Neuronal stem cell (in vitro differentiated cells): Measurements from ENCODE around the gene DBNDD1.

ENCODE experiments used
- DNase-seq: peaks from one replicate; pipeline ENCODE4 v3.0.0-alpha.2; 2013; ENCODE audit warnings: low spot score
- H2AFZ ChIP-seq: one replicate; pipeline ENCODE4 v1.6.1; 2013; ENCODE audit warnings: mild to moderate bottlenecking, low read length, inconsistent platforms
- H2AK5ac ChIP-seq: 2 replicates; pipeline ENCODE4 v1.6.1; 2013; ENCODE audit warnings: low read depth, mild to moderate bottlenecking, inconsistent platforms, low read length, moderate library complexity, mixed read lengths
- H2BK120ac ChIP-seq: 2 replicates; pipeline ENCODE4 v1.6.1; 2013; ENCODE audit warnings: low read depth, mild to moderate bottlenecking, inconsistent platforms, low read length, moderate library complexity, mixed read lengths
- H2BK12ac ChIP-seq: one replicate; pipeline ENCODE4 v1.6.1; 2013; ENCODE audit warnings: low read length, inconsistent platforms
- H2BK15ac ChIP-seq: 2 replicates; pipeline ENCODE4 v1.6.1; 2013; ENCODE audit warnings: mild to moderate bottlenecking, low read length, inconsistent platforms, mixed read lengths
- H2BK5ac ChIP-seq: one replicate; pipeline ENCODE4 v1.6.1; 2013; ENCODE audit warnings: inconsistent platforms, mild to moderate bottlenecking, low read length, moderate library complexity
- H3K14ac ChIP-seq: one replicate; pipeline ENCODE4 v1.6.1; 2013; ENCODE audit warnings: low read length, inconsistent platforms
- H3K18ac ChIP-seq: 2 replicates; pipeline ENCODE4 v1.6.1; 2013; ENCODE audit warnings: low read length, inconsistent platforms
- H3K23ac ChIP-seq: 2 replicates; pipeline ENCODE4 v1.6.1; 2013; ENCODE audit warnings: low read depth, mild to moderate bottlenecking, mixed read lengths, low read length, inconsistent platforms; ENCODE audit not compliant: poor library complexity
- H3K27ac ChIP-seq: replicated peaks from 3 replicates; pipeline ENCODE4 v1.5.1; 2013; ENCODE audit warnings: low read length, inconsistent platforms
- H3K27me3 ChIP-seq, 3 experiments: 2 replicates each; pipeline ENCODE4 v1.6.1; 2013; ENCODE audit warnings: low read length in 3 of 3, mild to moderate bottlenecking in 2 of 3, inconsistent platforms in 1 of 3, low read depth in 1 of 3, mixed read lengths in 1 of 3, moderate library complexity in 1 of 3; ENCODE audit not compliant: control insufficient read depth in 3 of 3, insufficient read depth in 3 of 3
- H3K36me3 ChIP-seq, 2 donors: replicated peaks in 1 of 2; 2 replicates each; pipeline ENCODE4 v1.6.1; 2013; ENCODE audit warnings: low read length in 2 of 2; ENCODE audit not compliant: control insufficient read depth in 2 of 2, insufficient read depth in 2 of 2
- H3K4ac ChIP-seq: 2 replicates; pipeline ENCODE4 v1.6.1; 2013; ENCODE audit warnings: inconsistent platforms, mild to moderate bottlenecking, low read length, moderate library complexity
- H3K4me1 ChIP-seq, 2 donors: 1 replicate in 1 of 2; 2 replicates in 1 of 2; pipeline ENCODE4 v1.6.1; 2013; ENCODE audit warnings: low read length in 2 of 2, low read depth in 1 of 2; ENCODE audit not compliant: control insufficient read depth in 2 of 2, insufficient read depth in 1 of 2
- H3K4me2 ChIP-seq: one replicate; pipeline ENCODE4 v1.6.1; 2013; ENCODE audit warnings: mild to moderate bottlenecking, low read length, inconsistent platforms; ENCODE audit not compliant: insufficient read depth, poor library complexity, severe bottlenecking
- H3K4me3 ChIP-seq, 2 donors: 2 replicates each; pipeline ENCODE4 v1.5.1; 2013; ENCODE audit warnings: low read length in 2 of 2, mild to moderate bottlenecking in 2 of 2, inconsistent platforms in 1 of 2, moderate library complexity in 1 of 2
- H3K79me1 ChIP-seq: one replicate; pipeline ENCODE4 v1.6.1; 2013; ENCODE audit warnings: low read depth, mild to moderate bottlenecking, inconsistent platforms, low read length, moderate library complexity
- H3K9ac ChIP-seq: one replicate; pipeline ENCODE4 v1.6.1; 2013; ENCODE audit warnings: mild to moderate bottlenecking, low read depth, low read length, inconsistent platforms; ENCODE audit not compliant: poor library complexity
- H3K9me3 ChIP-seq, 2 donors: replicated peaks in 1 of 2; 2 replicates each; pipeline versions ENCODE3 to v1.6.1; 2013; ENCODE audit warnings: low read length in 2 of 2, mild to moderate bottlenecking in 2 of 2, inconsistent platforms in 1 of 2, low read depth in 1 of 2, mixed read lengths in 1 of 2, moderate library complexity in 1 of 2; ENCODE audit not compliant: control insufficient read depth in 2 of 2, insufficient read depth in 1 of 2
- H4K8ac ChIP-seq: one replicate; pipeline ENCODE4 v1.6.1; 2013; ENCODE audit warnings: low read depth, mild to moderate bottlenecking, inconsistent platforms, low read length, moderate library complexity
- H4K91ac ChIP-seq: one replicate; pipeline ENCODE4 v1.6.1; 2013; ENCODE audit warnings: low read length, low read depth, mild to moderate bottlenecking, inconsistent platforms; ENCODE audit not compliant: poor library complexity
- WGBS, 2 donors: extraction: QIAGEN DNeasy Blood & Tissue Kit; methylation state at CpG; one replicate each; pipeline ENCODE4 v1.1.7; 2013; ENCODE audit warnings: missing lambda C conversion rate in 2 of 2, mixed read lengths in 1 of 2; ENCODE audit not compliant: insufficient read length in 2 of 2, insufficient replicate concordance in 1 of 2; ENCODE audit errors: extremely low coverage in 2 of 2; 5-methylcytosine and 5-hydroxymethylcytosine counted together

Gene DBNDD1

DNA sequence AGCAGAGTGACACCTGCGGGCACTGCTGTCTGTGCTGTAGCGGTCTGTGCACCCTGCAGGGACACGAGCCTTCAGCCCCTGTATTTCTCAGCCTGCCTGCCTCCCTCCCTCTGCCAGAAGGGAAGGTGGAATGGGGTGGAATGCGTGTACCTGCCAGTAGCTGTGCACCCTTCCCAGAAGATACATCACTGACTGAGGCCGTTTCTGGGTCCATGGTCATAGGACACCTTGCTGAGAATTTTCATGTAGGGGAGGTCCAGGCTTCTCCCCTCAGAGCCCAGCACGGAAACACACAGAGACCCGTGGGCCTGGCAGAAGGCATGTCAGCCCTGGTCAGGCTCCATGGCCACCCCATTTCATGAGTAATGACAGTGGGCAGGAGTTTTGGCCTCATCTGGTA, 16.5 kb downstream of the DBNDD1 start:
- no peaks in the 10 kb centered on the region for H3K27me3 ChIP-seq
- no peak for DNase-seq
- no peak overlapping the region for H3K14ac ChIP-seq
- no peak overlapping the region for H2BK120ac ChIP-seq
- H4K8ac ChIP-seq: peak overlapping the region; percentile 44
- no peak overlapping the region for H2BK15ac ChIP-seq
- no peak overlapping the region for H3K4me3 ChIP-seq
- no peak overlapping the region for H3K27ac ChIP-seq
- no peak overlapping the region for H3K4me2 ChIP-seq
- H3K18ac ChIP-seq: no peak overlapping the region
- peaks cover 9 to 12% of the 10 kb centered on the region in 2 donors for H3K36me3 ChIP-seq
- H2AK5ac ChIP-seq: no peak overlapping the region
- no peak overlapping the region for H3K23ac ChIP-seq
- H2BK5ac ChIP-seq: no peak overlapping the region
- H3K9me3 ChIP-seq: no peaks in the 10 kb centered on the region
- H2BK12ac ChIP-seq: no peak overlapping the region
- H3K4ac ChIP-seq: no peak overlapping the region
- peaks cover 0 to 3% of the 10 kb centered on the region in 2 donors for H3K4me1 ChIP-seq
- peak overlapping the region; percentile 47 for H3K9ac ChIP-seq
- H2AFZ ChIP-seq: no peak overlapping the region
- peaks cover 5% of the 10 kb centered on the region for H3K79me1 ChIP-seq
- no peak overlapping the region for H4K91ac ChIP-seq
- WGBS, 2 donors: no CpG with 5 or more reads among the region's 7 CpGs

DNA sequence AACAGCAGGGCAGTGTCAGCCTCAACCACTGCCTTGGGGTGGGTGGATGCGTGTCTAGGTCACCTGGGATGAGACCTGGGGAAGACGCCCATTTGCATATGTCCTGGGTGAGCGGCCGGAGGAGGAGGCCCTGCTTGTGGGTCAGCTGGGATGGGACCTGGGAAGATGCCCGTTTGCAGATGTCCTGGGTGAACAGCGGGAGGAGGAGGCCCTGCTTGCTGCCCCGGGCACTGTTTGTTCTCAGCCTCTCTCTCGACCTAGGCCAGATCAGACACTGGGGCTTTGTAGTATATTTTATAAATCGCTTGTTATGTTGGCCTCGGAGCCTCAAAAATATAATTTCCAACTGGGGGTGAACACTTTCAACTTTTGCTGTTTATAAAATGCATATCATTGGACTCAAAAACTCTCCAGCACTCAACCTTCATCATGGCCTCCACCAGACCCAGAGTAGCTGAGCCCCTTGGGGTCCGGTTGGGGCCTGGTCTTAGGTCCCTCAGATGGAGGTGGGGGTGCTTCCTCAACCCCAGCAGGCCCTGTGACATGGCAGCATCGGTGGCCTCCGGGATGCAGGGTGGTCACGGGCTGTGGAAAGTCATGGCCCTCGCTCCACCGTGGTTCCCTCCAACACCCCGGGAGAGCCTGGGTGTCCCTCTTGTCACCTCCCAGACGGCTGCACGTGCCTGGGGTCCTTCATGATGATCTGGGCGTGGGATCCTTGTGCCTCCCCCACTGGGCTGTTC, 17.3 kb downstream of the DBNDD1 start:
- peaks cover 3% of the 10 kb centered on the region for H3K79me1 ChIP-seq
- no peak overlapping the region for H2AK5ac ChIP-seq
- H3K27ac ChIP-seq: no peak overlapping the region
- H3K4ac ChIP-seq: no peak overlapping the region
- no peak for DNase-seq
- H3K9ac ChIP-seq: no peak overlapping the region
- no CpG with 5 or more reads among the region's 20 CpGs for WGBS, 2 donors
- H3K4me1 ChIP-seq: no peaks in the 10 kb centered on the region
- H3K4me2 ChIP-seq: no peak overlapping the region
- peaks cover 10 to 21% of the 10 kb centered on the region in 2 donors for H3K36me3 ChIP-seq
- no peak overlapping the region for H2BK5ac ChIP-seq
- H3K14ac ChIP-seq: no peak overlapping the region
- H3K27me3 ChIP-seq: no peaks in the 10 kb centered on the region
- H4K91ac ChIP-seq: no peak overlapping the region
- no peak overlapping the region for H3K18ac ChIP-seq
- H3K4me3 ChIP-seq: no peak overlapping the region
- H3K23ac ChIP-seq: no peak overlapping the region
- no peaks in the 10 kb centered on the region for H3K9me3 ChIP-seq
- H2BK15ac ChIP-seq: no peak overlapping the region
- no peak overlapping the region for H2BK12ac ChIP-seq
- H2AFZ ChIP-seq: no peak overlapping the region
- no peak overlapping the region for H2BK120ac ChIP-seq
- H4K8ac ChIP-seq: no peak overlapping the region

DNA sequence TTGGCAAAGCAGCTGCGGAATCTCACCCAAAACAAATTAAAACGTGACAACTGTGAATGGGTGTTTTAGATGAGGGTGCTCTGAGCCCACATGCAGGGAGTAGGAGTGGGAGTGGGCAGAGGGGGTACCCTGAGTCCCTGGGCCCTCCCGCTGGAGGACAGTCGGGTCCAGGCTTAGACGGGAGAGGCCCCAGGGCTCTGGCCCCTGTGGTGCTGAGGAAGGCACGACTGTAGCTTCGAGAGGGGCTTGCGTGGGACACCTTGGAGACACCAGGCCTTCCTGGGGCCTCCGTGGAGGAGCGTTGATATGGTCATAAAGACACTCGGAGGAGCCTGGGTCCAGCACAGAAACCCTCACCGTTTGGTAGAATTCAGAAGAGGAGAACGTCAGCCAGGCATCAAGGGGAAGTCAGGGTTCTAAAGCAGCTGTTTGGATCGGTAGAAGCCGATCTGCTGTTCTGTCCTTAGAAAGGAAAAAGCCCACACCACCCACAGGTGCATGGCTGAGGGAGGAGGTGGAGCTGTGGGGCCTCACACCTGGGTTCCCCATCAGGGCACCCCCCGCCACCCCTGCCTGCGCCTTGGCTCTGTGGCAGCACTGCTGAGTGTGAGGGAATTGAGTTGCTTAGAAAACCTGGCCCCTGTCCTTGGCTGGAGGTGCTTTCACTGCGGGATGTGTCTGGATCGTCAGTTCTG, 18.4 kb downstream of the DBNDD1 start:
- H3K14ac ChIP-seq: peak overlapping the region; percentile 38
- H3K4me2 ChIP-seq: no peak overlapping the region
- H3K9ac ChIP-seq: no peak overlapping the region
- no peak overlapping the region for H2BK120ac ChIP-seq
- no peak for DNase-seq
- H3K27ac ChIP-seq: no peak overlapping the region
- H4K91ac ChIP-seq: no peak overlapping the region
- H2AFZ ChIP-seq: no peak overlapping the region
- H2BK12ac ChIP-seq: no peak overlapping the region
- H3K4me1 ChIP-seq: no peaks in the 10 kb centered on the region
- H2BK15ac ChIP-seq: no peak overlapping the region
- peaks cover 1 to 5% of the 10 kb centered on the region in 2 donors for H3K9me3 ChIP-seq
- no CpG with 5 or more reads among the region's 19 CpGs for WGBS, 2 donors
- H3K18ac ChIP-seq: no peak overlapping the region
- H3K23ac ChIP-seq: peak overlapping the region; percentile 73
- H3K36me3 ChIP-seq: peaks cover 16 to 31% of the 10 kb centered on the region in 2 donors
- no peaks in the 10 kb centered on the region for H3K27me3 ChIP-seq
- H3K4me3 ChIP-seq: no peak overlapping the region
- no peak overlapping the region for H2AK5ac ChIP-seq
- H3K79me1 ChIP-seq: peaks cover 3% of the 10 kb centered on the region
- peak overlapping the region; percentile 66 for H3K4ac ChIP-seq
- H4K8ac ChIP-seq: peak overlapping the region; percentile 43
- H2BK5ac ChIP-seq: no peak overlapping the region

DNA sequence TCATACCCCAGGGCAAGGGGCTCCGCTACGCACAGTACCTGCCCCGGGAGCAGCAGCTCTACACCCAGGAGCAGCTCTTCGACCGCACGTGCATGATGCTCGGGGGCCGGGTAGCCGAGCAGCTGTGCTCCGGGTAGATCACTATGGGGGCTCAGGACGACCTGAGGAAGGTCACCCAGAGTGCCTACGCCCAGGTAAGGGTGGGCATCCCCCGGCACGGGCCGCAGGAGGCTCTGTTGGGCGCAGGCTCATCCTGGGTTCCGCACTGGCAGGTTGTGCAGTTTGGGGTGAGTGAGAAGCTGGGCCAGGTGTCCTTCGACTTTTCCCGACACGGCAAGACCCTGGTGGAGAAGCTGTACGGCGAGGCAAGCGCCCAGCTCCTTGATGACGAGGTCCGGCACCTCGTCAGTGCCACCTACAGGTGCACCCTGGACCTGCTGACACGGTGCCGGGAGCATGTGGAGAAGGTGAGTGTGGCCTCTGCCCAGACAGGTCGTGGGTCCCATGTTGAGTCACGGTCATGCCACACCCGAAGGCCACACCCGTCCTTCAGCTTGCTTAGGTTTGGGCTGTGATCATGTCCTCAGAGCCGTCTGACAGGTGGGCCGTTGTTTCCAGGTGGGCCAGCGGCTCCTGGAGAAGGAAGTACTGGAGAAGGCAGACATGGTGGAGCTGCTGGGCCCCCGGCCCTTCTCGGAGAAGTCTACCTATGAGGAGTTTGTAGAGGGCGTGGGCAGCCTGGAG, 19.3 kb downstream of the DBNDD1 start:
- H3K27ac ChIP-seq: no peak overlapping the region
- no peak overlapping the region for H3K4me2 ChIP-seq
- H3K27me3 ChIP-seq: no peaks in the 10 kb centered on the region
- no peak overlapping the region for H3K9ac ChIP-seq
- H2BK120ac ChIP-seq: no peak overlapping the region
- no peak overlapping the region for H3K14ac ChIP-seq
- H3K79me1 ChIP-seq: peaks cover 3% of the 10 kb centered on the region
- H3K4me3 ChIP-seq: no peak overlapping the region
- H2AK5ac ChIP-seq: no peak overlapping the region
- H2BK12ac ChIP-seq: no peak overlapping the region
- peaks cover 25 to 40% of the 10 kb centered on the region in 2 donors for H3K36me3 ChIP-seq
- DNase-seq: no peak
- H2BK5ac ChIP-seq: no peak overlapping the region
- H3K4me1 ChIP-seq: no peaks in the 10 kb centered on the region
- H3K23ac ChIP-seq: peak overlapping the region; percentile 73
- no peak overlapping the region for H4K91ac ChIP-seq
- no peak overlapping the region for H3K18ac ChIP-seq
- peaks cover 3 to 14% of the 10 kb centered on the region in 2 donors for H3K9me3 ChIP-seq
- no peak overlapping the region for H4K8ac ChIP-seq
- WGBS, 2 donors: no CpG with 5 or more reads among the region's 38 CpGs
- no peak overlapping the region for H2BK15ac ChIP-seq
- no peak overlapping the region for H2AFZ ChIP-seq
- H3K4ac ChIP-seq: no peak overlapping the region
